GM12873 (cell line): Measurements from ENCODE around the gene TEKT5.

ENCODE experiments used
- TF ChIP-seq, protein P1 (sequence below): IDR thresholded peaks from 2 replicates; pipeline ENCODE4 v1.5.1; 2012; ENCODE audit warnings: low read depth, mild to moderate bottlenecking, moderate library complexity, low read length, control low read depth; ENCODE audit not compliant: insufficient read depth; ENCODE audit errors: missing control alignments

TEKT5 gene

DNA sequence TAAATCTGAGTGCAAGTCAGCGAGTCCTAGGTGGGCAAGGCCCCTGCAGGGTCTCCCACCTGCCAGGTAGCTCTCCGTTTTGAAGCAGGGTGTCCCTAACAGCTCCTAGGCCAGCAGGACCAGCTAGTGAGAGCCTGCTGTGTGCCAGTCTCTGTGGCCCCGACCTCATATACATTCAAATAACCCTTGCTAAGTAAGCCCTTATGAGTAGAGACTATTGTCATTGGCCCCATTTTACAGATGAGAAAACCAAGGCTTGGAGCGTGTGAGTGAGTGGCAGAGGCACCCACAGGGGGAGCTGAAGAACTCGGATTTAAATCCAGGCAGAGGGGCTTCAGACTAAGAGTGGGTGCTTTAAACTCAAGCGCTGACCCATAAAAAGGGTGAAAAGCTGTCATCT lies 74.6 kb downstream of the TEKT5 start:
- TF ChIP-seq, protein P1, sequence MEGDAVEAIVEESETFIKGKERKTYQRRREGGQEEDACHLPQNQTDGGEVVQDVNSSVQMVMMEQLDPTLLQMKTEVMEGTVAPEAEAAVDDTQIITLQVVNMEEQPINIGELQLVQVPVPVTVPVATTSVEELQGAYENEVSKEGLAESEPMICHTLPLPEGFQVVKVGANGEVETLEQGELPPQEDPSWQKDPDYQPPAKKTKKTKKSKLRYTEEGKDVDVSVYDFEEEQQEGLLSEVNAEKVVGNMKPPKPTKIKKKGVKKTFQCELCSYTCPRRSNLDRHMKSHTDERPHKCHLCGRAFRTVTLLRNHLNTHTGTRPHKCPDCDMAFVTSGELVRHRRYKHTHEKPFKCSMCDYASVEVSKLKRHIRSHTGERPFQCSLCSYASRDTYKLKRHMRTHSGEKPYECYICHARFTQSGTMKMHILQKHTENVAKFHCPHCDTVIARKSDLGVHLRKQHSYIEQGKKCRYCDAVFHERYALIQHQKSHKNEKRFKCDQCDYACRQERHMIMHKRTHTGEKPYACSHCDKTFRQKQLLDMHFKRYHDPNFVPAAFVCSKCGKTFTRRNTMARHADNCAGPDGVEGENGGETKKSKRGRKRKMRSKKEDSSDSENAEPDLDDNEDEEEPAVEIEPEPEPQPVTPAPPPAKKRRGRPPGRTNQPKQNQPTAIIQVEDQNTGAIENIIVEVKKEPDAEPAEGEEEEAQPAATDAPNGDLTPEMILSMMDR, result no peak

DNA sequence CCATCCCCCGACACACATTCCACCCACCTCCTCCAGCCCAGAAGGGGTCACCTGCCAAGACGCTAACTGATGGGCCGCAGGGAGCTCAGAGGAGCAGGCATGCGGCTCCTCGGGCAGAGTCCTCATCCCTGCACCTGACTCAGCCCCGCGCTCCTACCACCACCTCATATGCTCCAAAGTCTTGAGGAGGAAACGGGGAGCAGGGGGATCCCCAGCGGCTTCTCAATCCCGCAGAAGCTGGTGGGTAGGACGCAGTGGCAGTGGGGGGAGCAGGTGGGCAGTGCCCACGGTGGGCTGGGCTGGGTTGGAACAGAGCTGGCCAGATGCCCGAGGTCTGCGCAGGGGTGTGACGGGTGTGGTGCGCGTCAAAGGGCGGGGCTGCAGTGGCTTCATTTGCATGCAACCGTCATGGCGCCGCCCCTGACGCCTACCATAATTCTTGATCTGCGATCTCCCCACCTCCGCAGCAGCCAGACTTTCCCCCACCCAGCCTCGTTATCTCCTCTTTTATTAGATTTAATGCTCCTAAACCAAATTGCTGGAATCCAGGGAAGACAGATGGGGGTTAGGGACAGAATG lies 75.4 kb downstream of the TEKT5 start:
- TF ChIP-seq, protein P1, result no peak

DNA sequence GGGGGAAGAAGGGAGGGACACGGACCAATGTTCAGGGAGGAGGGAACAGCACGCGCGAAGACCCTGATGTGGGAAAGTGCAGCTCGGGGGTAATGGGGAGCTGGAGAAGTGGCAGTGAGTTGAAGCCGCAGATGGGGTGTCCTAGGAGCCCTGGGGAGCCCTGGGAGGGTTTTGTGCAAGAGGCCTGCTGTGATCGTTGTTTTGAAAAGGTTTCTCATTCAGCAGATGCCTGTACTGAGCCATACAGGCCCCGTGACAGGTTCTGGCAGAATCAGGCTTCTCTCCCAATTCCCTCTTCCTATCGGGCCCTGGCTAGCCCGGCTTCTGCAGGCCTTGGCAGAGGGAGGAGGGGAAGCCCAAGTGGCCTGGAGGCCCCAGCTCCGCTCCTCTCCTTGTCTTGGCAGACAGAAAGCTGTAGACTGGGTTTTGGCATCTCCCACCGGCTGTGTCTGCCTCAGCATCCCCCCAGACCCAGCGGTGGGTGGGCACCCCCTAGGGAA lies 76.0 kb downstream of the TEKT5 start:
- TF ChIP-seq, protein P1, result no peak

DNA sequence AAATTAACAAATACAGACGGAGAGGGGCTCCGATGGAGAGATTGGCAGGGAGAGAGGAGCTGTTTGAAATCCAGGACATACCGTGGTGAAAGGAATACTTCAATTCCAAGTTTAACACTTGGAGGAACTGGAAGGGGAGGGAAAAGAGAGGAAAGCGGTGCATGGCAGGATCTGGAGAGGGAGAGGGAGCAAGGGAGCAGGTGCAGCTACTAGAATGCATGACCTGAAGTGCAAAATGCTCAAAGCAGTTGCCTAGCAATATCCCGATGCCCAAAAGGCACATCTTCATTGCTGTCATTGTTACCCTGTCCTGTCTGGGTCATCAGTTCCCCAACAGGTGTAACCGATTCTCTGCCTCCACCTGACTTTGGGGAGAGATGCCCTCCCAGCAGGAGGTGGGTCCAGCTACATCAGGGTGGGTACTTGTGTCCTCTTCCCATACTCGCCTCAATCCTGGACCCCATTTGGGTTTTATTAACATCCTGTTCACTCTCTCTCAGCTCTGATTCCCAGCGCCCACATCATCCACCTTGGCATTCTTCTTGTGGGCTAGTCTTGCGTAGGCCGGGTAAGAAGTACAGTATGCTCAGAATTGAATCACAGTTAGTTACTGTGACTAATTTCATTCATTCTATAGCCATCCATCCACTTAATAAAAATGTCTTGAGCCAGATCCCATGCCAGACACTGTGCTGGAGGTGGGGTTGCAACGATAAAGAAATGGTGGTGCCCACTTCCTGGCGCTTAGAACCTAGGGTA lies 76.9 kb downstream of the TEKT5 start:
- TF ChIP-seq, protein P1, result no peak

DNA sequence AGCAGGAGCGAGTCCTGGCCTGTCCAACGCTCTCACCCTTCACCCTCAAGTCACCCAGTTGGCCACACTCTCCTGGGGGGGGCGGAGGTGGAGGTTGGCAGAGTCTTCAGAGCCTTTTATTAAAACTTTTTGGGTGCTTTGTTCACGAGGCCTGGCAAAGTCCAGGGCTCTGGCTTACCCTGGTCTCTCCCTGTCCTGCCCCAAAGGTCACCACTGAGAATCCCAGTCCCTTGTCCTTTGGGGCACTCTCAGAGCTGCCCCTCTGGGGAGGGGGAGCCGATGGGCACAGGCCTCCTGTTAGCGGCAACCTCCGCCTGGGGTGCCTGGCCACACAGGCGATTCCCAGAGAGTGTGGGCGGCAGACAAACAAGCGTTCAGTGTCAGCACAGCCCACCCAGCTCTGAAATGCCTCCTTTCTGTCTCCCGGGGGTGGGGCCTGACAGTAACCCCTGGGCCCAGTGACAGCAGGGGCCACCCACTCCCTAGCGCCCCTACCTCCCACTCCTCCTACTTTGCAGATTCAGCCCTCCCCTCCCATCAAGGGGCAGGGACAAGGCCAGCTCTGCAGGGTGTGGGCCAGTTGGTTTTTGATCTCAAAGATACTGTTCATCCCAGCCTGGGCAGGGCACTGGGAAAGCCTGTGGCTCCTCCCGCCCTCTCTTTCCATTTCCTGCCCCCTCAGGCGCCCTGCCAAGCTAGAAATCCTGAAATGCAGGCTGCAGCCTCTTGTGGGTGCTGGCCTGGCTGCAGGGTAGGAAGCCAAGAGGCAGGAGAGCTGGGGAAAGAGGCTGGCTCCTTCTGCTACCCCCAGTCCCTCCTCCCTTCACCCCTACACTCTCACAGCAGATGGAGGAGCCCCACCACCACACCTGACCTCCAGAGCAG lies 77.7 kb downstream of the TEKT5 start:
- TF ChIP-seq, protein P1, result no peak

DNA sequence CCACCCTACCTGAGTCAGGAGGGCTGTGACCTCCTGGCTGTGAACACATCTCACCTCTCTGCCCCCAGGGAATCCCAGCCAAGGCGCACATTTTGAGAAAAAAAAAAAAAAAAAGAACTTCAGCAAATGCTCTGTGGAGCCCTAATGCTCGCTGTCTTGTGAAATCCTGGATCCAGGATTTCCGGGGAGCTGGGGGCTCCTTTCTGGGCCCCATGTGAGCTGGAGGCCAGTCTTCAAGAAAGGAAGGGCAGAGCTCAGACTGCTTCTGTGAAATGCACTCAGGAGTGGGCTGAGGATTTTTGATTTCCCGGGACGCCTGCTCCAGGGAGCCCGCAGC lies 78.3 kb downstream of the TEKT5 start:
- TF ChIP-seq, protein P1, result no peak

DNA sequence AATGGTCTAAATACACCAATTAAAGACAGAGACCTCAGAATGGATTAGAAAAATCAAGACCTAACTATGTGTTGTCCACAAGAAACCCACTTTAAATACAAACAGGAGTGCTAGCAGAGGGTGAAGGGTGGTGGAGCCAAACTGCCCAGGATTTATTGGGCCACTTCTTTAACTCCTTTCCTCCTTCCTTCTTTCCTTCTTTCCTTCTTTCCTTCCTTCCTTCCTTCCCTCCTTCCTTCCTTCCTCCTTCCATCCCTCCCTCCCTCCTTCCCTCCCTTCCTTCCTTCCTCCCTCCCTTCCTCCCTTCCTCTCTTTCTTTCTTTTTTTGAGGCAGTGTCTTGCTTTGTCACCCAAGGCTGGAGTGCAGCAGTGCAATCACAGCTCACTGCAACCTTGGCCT lies 80.0 kb downstream of the TEKT5 start:
- TF ChIP-seq, protein P1, result no peak
